DND-41 (cell line): ENCODE data around the gene CCDC142.
A peak's percentile ranks its signal among the peaks of the same experiment; 100 is the strongest.
"Not testable (repeated sequence)": the region's sequence is repeated elsewhere in the genome, so short reads cannot be mapped to it uniquely, and the experiment has no call there.

Experiments used
- ATAC-seq: fragments of 200-7000 bp; cut with Tn5 transposase; 3 replicates; pipeline ENCODE4 v1.9.1; 2021; ENCODE audit warnings: low read depth; ENCODE audit not compliant: insufficient read depth
- DNase-seq: peaks from one replicate; pipeline ENCODE4 v3.0.0-alpha.2; 2020
- H2AFZ ChIP-seq: 2 replicates; pipeline ENCODE4 v1.6.0; 2012; ENCODE audit warnings: low read depth, low read length
- H3K27ac ChIP-seq: 2 replicates; pipeline ENCODE4 v1.5.1; 2012; ENCODE audit warnings: low read length, inconsistent platforms
- H3K27me3 ChIP-seq: fragments of 200-600 bp; sonication (generic); 2 replicates; pipeline ENCODE4 v1.6.0; 2012; ENCODE audit warnings: low read length, mild to moderate bottlenecking, inconsistent platforms; ENCODE audit not compliant: insufficient read depth, poor library complexity
- H3K36me3 ChIP-seq: 2 replicates; pipeline ENCODE4 v1.5.1; 2012; ENCODE audit warnings: low read length, inconsistent platforms; ENCODE audit not compliant: insufficient read depth
- H3K4me1 ChIP-seq: 2 replicates; pipeline ENCODE4 v1.5.1; 2012; ENCODE audit warnings: mild to moderate bottlenecking, low read length; ENCODE audit not compliant: insufficient read depth
- H3K4me2 ChIP-seq: 2 replicates; pipeline ENCODE4 v1.6.0; 2012; ENCODE audit warnings: mild to moderate bottlenecking, moderate library complexity, low read length, inconsistent platforms; ENCODE audit not compliant: insufficient read depth
- H3K4me3 ChIP-seq, 2 experiments: fragments of 200-600 bp in 1 of 2; shearing (Covaris generic) in 1 of 2; 2 replicates each; pipeline ENCODE4 v1.5.1; 2012 to 2016; ENCODE audit warnings: inconsistent platforms in 2 of 2, low read length in 2 of 2, mild to moderate bottlenecking in 2 of 2, low read depth in 1 of 2, moderate library complexity in 1 of 2
- H3K79me2 ChIP-seq: 2 replicates; pipeline ENCODE4 v1.6.0; 2012; ENCODE audit warnings: low read length, inconsistent platforms; ENCODE audit not compliant: insufficient read depth
- H3K9ac ChIP-seq: 2 replicates; pipeline ENCODE4 v1.6.0; 2012; ENCODE audit warnings: low read depth, mild to moderate bottlenecking, inconsistent platforms, low read length, moderate library complexity
- H3K9me3 ChIP-seq: 2 replicates; pipeline ENCODE4 v1.5.1; 2012; ENCODE audit warnings: low read length, moderate library complexity, mild to moderate bottlenecking, inconsistent platforms; ENCODE audit not compliant: insufficient read depth, severe bottlenecking
- H4K20me1 ChIP-seq: 2 replicates; pipeline ENCODE4 v1.6.0; 2012; ENCODE audit warnings: low read length; ENCODE audit not compliant: insufficient read depth
- CTCF ChIP-seq: IDR thresholded peaks from 2 replicates; pipeline ENCODE4 v1.5.1; 2012; ENCODE audit warnings: borderline replicate concordance, low read length, moderate library complexity, mild to moderate bottlenecking; ENCODE audit not compliant: poor library complexity, severe bottlenecking; ENCODE audit errors: extremely low read depth
- EZH2 ChIP-seq: IDR thresholded peaks from 3 replicates; pipeline ENCODE4 v1.6.1; 2012; ENCODE audit warnings: borderline replicate concordance, low read depth, mild to moderate bottlenecking, moderate library complexity, low read length, inconsistent platforms; ENCODE audit not compliant: severe bottlenecking

CCDC142 gene

DNA sequence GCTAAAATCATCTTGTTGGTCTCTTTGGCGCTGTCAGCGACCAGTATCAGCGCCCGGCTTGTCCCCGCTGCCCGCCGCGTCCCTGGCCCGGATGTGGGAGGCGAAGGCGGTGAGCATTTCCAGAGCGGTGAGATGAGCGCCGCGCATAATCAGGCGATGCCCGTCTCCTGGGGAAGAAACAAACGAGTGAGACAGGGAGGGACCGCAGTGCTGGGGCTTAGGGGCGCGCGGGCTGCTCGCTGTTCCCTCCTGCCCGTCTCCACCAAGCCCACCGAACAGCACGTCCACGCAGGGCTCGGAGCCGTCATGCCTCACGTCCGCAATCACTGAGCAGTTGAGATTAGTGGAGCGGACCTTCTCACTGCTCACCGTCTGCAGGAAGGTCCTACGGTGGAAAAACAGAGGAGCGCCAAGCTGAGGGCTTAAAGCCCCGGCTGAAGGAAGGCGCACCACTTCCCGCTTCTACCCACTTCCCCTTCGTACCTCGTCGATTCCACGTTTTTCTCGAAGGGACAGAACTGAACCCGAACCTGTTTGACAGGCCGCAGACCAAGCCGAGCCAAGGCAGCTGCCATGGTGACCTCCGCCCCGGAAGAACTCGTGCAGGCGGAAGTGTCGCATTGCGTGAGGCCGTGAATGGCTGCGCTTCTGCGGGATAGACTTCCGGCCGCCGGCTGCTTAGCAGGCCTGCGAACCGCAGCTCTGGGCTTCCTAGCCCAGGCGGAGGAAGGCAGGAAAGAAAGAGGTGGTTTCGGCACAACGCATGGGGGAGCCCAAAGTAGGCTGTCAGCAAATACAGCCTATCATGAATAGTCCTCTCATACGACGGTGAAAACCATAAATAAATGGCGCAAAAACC, 10.5 kb downstream of the CCDC142 start, which contains the start of gene MRPL53:
Gene MRPL53, minus strand, starts transcription at position 595 of the 859 bp plus-strand sequence. Its CDS starts 20 bp downstream, at position 575.
- Histone ChIP-seq H3K9ac (peak within 1 kb of the TSS; percentile 94), H3K79me2 (peaks cover 24% of the 10 kb centered on the region), H3K4me1 (peaks cover 39% of the 10 kb centered on the region), H4K20me1 (no peaks in the 10 kb centered on the region), H3K27me3 (no peaks in the 10 kb centered on the region), H2AFZ (peak within 1 kb of the TSS; percentile 97), H3K4me2 (peak within 1 kb of the TSS; percentile 83), H3K9me3 (no peaks in the 10 kb centered on the region), H3K4me3 (peak within 1 kb of the TSS; percentile 86 to 92), H3K36me3 (peaks cover 42% of the 10 kb centered on the region), H3K27ac (peak within 1 kb of the TSS; percentile 95)
- TF ChIP-seq EZH2 (no peak), CTCF (peak; percentile 39)
- ATAC-seq = peak; percentile 92
- DNase-seq = peak; percentile 95

DNA sequence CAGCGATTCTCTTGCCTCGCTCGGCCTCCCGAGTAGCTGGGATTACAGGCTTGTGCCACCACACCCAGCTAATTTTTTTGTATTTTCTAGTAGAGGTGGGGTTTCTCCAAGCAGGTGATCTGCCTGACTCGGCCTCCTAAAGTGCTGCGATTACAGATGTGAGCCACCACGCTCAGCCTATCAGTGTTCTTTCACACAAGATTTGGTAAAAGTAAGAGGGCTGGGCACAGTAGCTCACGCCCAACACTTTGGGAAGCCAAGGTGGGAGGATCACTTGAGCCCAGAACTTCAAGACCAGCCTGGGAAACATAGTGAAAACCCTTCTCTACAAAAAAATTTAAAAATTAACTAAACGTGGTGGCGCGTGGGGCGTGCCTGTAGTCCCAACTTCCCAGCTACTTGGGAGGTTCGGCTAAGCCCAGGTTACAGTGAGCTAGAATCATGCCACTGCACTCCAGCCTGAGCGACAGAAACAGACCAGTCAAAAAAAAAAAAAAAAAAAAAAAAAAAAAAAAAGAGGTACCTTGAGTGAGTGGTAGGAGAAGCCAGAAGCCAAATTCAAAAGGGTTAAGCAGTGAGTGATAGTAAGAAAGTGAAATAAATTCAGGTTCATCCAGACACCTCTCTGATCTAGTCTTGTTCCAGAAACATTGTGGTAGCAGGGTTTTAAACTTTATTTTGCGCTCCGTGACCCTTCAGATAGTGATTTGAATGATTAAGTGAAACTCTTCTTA, 11.3 kb downstream of the CCDC142 start:
- peaks cover 34% of the 10 kb centered on the region for H3K36me3 ChIP-seq
- no peak for TF ChIP-seq CTCF
- TF ChIP-seq EZH2 = no peak

DNA sequence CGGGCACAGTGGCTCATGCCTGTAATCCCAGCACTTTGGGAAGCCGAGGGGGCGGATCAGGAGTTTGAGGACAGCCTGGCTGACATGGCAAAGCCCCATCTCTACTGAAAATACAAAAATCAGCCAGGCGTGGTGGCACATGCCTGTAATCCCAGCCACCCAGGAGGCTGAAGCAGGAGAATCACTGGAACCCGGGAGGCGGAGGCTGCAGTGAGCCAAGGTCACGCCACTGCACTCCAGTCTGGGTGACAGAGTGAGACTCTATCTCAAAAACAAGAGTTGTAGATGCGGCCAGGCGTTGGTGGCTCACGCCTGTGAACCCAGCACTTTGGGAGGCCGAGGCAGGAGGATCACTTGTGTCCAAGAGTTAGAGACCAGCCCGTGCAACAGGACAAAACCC, 12.1 kb downstream of the CCDC142 start:
- not testable (repeated sequence) for H4K20me1 ChIP-seq, H3K9me3 ChIP-seq, H2AFZ ChIP-seq, DNase-seq, H3K27ac ChIP-seq, H3K4me3 ChIP-seq, H3K27me3 ChIP-seq, ATAC-seq
- H3K4me1 ChIP-seq = peaks cover 44% of the 10 kb centered on the region
- peak overlapping the region; percentile 94; the same call in 1 of the 2 replicates for H3K9ac ChIP-seq
- peaks cover 29% of the 10 kb centered on the region for H3K79me2 ChIP-seq
- peak overlapping the region; percentile 83; the same call in 1 of the 2 replicates for H3K4me2 ChIP-seq
- H3K36me3 ChIP-seq = peaks cover 31% of the 10 kb centered on the region

More for the DNA sequence above, 11.3 kb downstream of the CCDC142 start:
- Histone ChIP-seq H3K4me3 (peak overlapping the region; percentile 86 to 92), H4K20me1 (no peaks in the 10 kb centered on the region), H3K9ac (peak overlapping the region; percentile 94), H3K4me2 (peak overlapping the region; percentile 83), H3K9me3 (no peaks in the 10 kb centered on the region), H3K27ac (peak overlapping the region; percentile 95), H3K4me1 (peaks cover 39% of the 10 kb centered on the region), H3K27me3 (no peaks in the 10 kb centered on the region), H3K79me2 (peaks cover 24% of the 10 kb centered on the region), H2AFZ (peak overlapping the region; percentile 97)
- no peak for ATAC-seq
- no peak for DNase-seq
